GM18526 (cell line): ENCODE measurements around the gene C20orf144.

Experiments
- POLR2A ChIP-seq: IDR thresholded peaks from 3 replicates; pipeline ENCODE4 v1.6.1; 2011; ENCODE audit not compliant: insufficient read length; ENCODE audit errors: extremely low read depth

Gene C20orf144

DNA sequence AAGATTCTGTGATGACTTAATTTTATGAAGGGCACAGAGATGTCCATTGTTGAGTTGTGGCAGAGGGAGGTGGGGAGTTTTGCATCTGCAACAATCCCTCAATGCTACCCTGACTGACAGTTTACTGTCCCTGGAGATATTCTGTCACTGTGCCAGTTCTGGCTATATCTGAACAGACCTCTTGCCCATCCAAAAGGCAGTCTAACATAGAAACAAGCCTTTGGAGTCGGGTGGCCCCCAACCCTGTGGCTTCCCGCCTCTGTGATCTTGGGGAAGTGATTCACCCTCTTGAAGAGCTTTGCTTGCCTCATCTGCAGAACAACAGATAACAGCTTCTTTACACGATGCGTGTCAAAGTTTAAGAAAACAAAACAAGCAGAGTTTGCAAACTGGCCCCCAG is 27.8 kb downstream of the C20orf144 start:
- TF ChIP-seq POLR2A, result no peak

GRCh38 chr20:33693289-33693688 is 31.2 kb downstream of the C20orf144 start:
- no peak for TF ChIP-seq POLR2A

DNA sequence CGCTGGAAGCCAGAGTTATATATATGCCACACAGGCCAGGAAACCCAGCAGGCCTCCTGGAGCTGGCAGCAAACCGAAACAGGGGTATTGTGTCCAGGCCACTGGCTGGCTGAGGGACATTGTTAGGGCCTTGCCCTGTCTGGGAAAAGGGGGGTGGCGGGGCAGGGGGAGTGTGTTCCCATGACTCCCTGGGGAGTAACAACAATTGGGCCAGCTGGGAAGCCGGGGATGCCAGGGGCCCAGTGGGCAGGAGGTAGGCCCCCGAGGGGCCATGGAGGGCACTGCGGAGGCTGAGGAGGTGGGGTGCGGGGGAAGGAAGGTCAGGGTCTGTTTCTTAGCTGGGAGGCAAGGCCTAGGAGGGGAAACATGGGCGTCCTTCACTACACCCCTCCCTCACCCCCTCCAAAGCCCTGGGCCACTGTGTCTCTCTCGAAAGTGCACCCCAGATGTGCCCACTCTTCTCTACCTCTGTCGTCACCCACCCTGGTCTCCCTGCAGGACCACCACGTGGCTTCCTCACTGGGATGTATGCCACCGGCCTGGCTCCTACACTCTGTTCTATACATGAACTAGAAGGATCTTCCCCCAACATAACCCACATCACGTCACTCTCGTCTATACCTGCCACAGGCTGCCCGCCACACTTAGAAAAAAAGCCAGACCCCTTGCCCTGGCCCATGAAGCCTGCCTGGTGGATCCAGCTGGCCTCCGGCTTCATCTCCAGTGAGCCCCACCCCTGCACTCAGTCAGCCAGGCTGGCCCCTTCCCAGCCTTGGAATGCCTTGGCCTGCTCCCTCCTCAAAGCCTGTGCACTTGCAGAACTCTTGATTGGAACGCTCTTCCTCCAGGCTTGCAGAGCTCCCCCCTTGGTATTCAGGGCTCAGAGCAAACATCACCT is 31.9 kb downstream of the C20orf144 start:
- no peak for TF ChIP-seq POLR2A

DNA sequence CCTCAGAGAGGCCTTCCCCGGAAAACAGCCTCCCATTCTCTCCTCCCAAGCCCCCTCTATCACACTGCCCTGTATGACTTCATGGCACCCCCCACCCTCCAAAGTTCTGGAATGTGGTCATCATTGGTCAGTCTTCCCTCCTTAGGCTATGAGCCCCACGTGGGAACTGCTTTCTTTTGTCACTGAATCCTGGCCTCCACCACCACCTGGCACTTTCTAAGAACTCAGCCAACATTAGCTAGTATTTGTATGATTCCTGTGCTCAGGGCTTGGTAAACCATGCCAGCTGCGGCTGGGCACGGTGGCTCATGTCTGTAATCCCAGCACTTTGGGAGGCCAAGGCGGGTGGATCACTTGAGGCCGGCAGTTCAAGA is 32.5 kb downstream of the C20orf144 start:
- TF ChIP-seq POLR2A, result no peak

- TF ChIP-seq POLR2A, result no peak
Measured at GRCh38 chr20:33696448-33696847, 34.3 kb downstream of the C20orf144 start.

GRCh38 chr20:33697129-33697528 is 35.0 kb downstream of the C20orf144 start:
- no peak for TF ChIP-seq POLR2A

GRCh38 chr20:33701629-33702450 is 39.7 kb downstream of the C20orf144 start:
- TF ChIP-seq POLR2A, result no peak

DNA sequence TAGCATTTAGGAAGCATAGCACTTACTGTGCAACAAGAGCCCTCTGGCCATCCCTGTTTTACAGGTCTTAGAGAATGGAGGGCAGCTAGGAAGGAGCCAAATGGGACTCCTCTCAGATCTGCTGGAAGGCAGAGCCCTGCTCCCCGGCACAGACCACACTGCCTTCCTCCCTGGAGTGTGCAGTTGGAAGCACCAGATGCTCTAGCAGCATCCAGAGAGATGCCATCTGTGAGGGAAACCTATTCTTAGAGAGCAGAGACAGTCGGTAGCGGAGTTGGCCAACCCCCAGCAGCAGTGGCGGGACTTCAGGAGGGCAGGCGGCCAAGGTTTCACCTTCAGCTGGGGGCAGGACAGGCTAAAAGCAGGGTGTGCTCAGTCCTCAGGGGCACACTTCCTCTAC is 40.7 kb downstream of the C20orf144 start:
- TF ChIP-seq POLR2A, result no peak

- no peak for TF ChIP-seq POLR2A
Measured at GRCh38 chr20:33703498-33704137, 41.5 kb downstream of the C20orf144 start.

- TF ChIP-seq POLR2A, result no peak
Measured at GRCh38 chr20:33704197-33704924, 42.2 kb downstream of the C20orf144 start.

GRCh38 chr20:33707668-33708067 is 45.5 kb downstream of the C20orf144 start:
- no peak for TF ChIP-seq POLR2A

DNA sequence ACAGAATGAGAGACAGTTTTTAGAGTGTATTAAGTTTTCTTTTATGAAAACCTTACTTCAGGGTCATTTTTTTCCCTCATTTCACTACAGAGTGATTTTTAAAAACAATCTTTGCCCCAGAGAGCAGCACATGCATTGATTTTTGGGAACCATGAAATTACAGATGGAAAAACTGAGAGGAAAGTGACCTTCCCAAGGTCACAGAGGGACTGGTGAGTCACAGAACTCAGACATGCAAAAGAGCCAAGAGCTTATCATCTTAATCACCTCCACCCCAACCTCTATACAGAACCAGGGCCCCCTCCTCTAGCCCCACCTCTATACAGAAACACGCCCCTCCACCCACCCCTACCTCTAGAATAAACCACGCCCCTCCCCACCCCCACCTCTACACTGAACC is 47.3 kb downstream of the C20orf144 start:
- no peak for TF ChIP-seq POLR2A

- TF ChIP-seq POLR2A, result no peak
Measured at GRCh38 chr20:33709905-33710541, 47.9 kb downstream of the C20orf144 start.

- TF ChIP-seq POLR2A, result no peak
Measured at GRCh38 chr20:33710681-33711445, 48.7 kb downstream of the C20orf144 start.
